Activated naive CD4-positive, alpha-beta T cell treated with anti-CD3 and anti-CD28 coated beads, Interleukin-2, amount 10 ng/mL, durations not matched to agents 7 days and 5 days (primary cell): Measurements from ENCODE around the gene TTBK2.

Experiments
- CTCF ChIA-PET: fragments of 350-600 bp; sonication (Branson Sonifier 250); formaldehyde crosslinking; loops from one replicate; lab custom pipeline; 2021; ENCODE audit warnings: antibody characterized with exemption; lab: Charles Lee
- DNase-seq: peaks from one replicate; pipeline ENCODE4 v3.0.0-alpha.2; 2020
- H3K27ac Mint-ChIP-seq: one replicate; pipeline ENCODE4 v1.8.0; 2021; ENCODE audit warnings: mild to moderate bottlenecking, moderate library complexity, mixed read lengths
- H3K27me3 Mint-ChIP-seq: one replicate; pipeline ENCODE4 v1.8.0; 2021; ENCODE audit warnings: mild to moderate bottlenecking, mixed read lengths
- H3K36me3 Mint-ChIP-seq: one replicate; pipeline ENCODE4 v1.8.0; 2021; ENCODE audit warnings: mixed read lengths
- H3K4me1 Mint-ChIP-seq: one replicate; pipeline ENCODE4 v1.8.0; 2021; ENCODE audit warnings: mixed read lengths
- H3K4me3 Mint-ChIP-seq: one replicate; pipeline ENCODE4 v1.8.0; 2021; ENCODE audit warnings: mild to moderate bottlenecking, moderate library complexity, mixed read lengths
- H3K9me3 Mint-ChIP-seq: one replicate; pipeline ENCODE4 v1.8.0; 2021; ENCODE audit warnings: mixed read lengths

TTBK2 gene

GRCh38 chr15:42879443-42879842 is 41.1 kb downstream of the TTBK2 start:
- Mint-ChIP-seq H3K27me3 (no peaks in the 10 kb centered on the region), H3K27ac (no peak overlapping the region), H3K4me1 (no peaks in the 10 kb centered on the region), H3K4me3 (no peak overlapping the region), H3K9me3 (peaks cover 2% of the 10 kb centered on the region), H3K36me3 (no peaks in the 10 kb centered on the region)
- no peak for DNase-seq
- CTCF ChIA-PET: interaction anchor here (0.6 kb wide), 1 partner anchor 742 kb away, joined by 3 read pairs; no protein-coding TSS in a partner anchor

DNA sequence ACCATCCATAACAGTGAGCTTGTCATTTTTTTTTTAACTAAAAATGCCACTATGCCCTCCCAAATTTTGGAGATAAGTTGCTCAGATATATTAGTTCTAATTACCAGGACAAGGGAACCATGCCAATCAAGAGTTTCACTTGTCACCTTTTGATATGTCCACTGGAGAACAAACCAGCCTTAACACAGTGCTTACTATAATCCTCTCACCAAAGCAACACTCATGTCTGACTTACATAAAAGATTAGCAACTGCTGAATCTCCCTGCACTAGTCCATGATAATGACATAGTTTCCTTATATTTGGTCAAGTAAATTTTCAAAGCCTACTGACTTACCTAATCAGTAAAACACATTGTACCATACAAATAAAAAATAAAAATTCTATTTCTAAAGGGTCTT is 44.4 kb downstream of the TTBK2 start:
- Mint-ChIP-seq H3K27me3 (no peaks in the 10 kb centered on the region), H3K9me3 (no peaks in the 10 kb centered on the region), H3K27ac (no peak overlapping the region), H3K4me1 (no peaks in the 10 kb centered on the region), H3K4me3 (no peak overlapping the region), H3K36me3 (no peaks in the 10 kb centered on the region)
- CTCF ChIA-PET: no interaction called here
- no peak for DNase-seq

- no peaks in the 10 kb centered on the region for H3K4me1 Mint-ChIP-seq
- H3K36me3 Mint-ChIP-seq: peaks cover 3% of the 10 kb centered on the region
- H3K9me3 Mint-ChIP-seq: no peaks in the 10 kb centered on the region
- CTCF ChIA-PET: no interaction called here
- H3K27ac Mint-ChIP-seq: no peak overlapping the region
- no peaks in the 10 kb centered on the region for H3K27me3 Mint-ChIP-seq
- no peak overlapping the region for H3K4me3 Mint-ChIP-seq
- no peak for DNase-seq
Observed at GRCh38 chr15:42868683-42869082, 51.9 kb downstream of the TTBK2 start.

- Mint-ChIP-seq H3K27me3 (no peaks in the 10 kb centered on the region), H3K9me3 (no peaks in the 10 kb centered on the region), H3K36me3 (peaks cover 13% of the 10 kb centered on the region), H3K27ac (no peak overlapping the region), H3K4me3 (no peak overlapping the region), H3K4me1 (no peaks in the 10 kb centered on the region)
- DNase-seq: no peak
- CTCF ChIA-PET: no interaction called here
Observed at GRCh38 chr15:42863572-42864239, 56.9 kb downstream of the TTBK2 start.

GRCh38 chr15:42858999-42859789 is 61.4 kb downstream of the TTBK2 start:
- H3K27ac Mint-ChIP-seq: no peak overlapping the region
- no peak for DNase-seq
- H3K4me3 Mint-ChIP-seq: no peak overlapping the region
- H3K36me3 Mint-ChIP-seq: peaks cover 11% of the 10 kb centered on the region
- no peaks in the 10 kb centered on the region for H3K4me1 Mint-ChIP-seq
- CTCF ChIA-PET: no interaction called here
- no peaks in the 10 kb centered on the region for H3K9me3 Mint-ChIP-seq
- H3K27me3 Mint-ChIP-seq: no peaks in the 10 kb centered on the region

- DNase-seq: no peak
- Mint-ChIP-seq H3K36me3 (peaks cover 11% of the 10 kb centered on the region), H3K27ac (no peak overlapping the region), H3K9me3 (no peaks in the 10 kb centered on the region), H3K4me3 (no peak overlapping the region), H3K27me3 (no peaks in the 10 kb centered on the region), H3K4me1 (no peaks in the 10 kb centered on the region)
- CTCF ChIA-PET: no interaction called here
Observed at GRCh38 chr15:42858540-42858939, 62.0 kb downstream of the TTBK2 start.

DNA sequence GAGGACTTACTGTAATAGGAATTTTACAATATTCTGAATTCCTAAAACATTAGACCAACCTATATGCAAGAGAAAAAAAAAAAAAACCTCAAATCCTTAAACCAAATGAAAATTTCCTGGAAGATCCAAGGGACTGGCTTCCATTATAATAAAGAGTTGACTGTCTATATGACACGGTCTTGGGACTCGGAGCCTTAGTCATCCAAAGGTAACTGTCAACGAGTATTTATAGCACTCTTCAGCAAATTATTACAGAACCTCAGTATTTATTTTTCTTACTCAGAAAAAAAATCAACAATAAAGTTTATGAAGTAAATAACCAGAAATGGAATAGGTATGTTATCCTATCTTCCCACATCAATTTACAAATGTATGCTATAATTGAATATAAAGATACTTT is 66.0 kb downstream of the TTBK2 start:
- CTCF ChIA-PET: no interaction called here
- Mint-ChIP-seq H3K27me3 (no peaks in the 10 kb centered on the region), H3K4me1 (no peaks in the 10 kb centered on the region), H3K9me3 (no peaks in the 10 kb centered on the region), H3K36me3 (peaks cover 3% of the 10 kb centered on the region), H3K4me3 (no peak overlapping the region), H3K27ac (no peak overlapping the region)
- DNase-seq: no peak

DNA sequence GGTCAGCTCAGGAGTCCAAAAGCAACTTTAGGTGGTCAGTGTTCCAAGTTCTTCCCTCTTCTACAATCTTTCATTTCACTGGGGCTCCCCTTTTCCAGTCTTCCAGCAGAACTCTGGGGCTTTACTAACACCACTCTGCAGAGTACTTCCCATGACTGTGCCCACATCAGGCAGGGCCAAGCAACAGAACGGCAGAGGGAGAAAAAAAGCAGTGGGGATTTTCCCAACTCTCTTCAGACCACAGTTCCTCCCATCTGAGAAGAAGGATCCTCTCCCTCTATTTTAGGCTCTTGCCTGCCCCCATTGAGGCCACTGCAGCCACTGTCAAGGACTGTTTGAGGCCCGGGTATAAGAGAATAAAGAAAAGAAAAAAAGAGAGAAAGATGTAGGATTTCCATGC is 70.7 kb downstream of the TTBK2 start:
- DNase-seq: no peak
- H3K4me3 Mint-ChIP-seq: no peak overlapping the region
- CTCF ChIA-PET: no interaction called here
- peaks cover 3% of the 10 kb centered on the region for H3K36me3 Mint-ChIP-seq
- H3K27me3 Mint-ChIP-seq: no peaks in the 10 kb centered on the region
- no peaks in the 10 kb centered on the region for H3K9me3 Mint-ChIP-seq
- no peak overlapping the region for H3K27ac Mint-ChIP-seq
- no peaks in the 10 kb centered on the region for H3K4me1 Mint-ChIP-seq

GRCh38 chr15:42848846-42849245 is 71.7 kb downstream of the TTBK2 start:
- Mint-ChIP-seq H3K27ac (no peak overlapping the region), H3K27me3 (no peaks in the 10 kb centered on the region), H3K4me1 (no peaks in the 10 kb centered on the region), H3K36me3 (peaks cover 5% of the 10 kb centered on the region), H3K4me3 (no peak overlapping the region), H3K9me3 (peaks cover 2% of the 10 kb centered on the region)
- no peak for DNase-seq
- CTCF ChIA-PET: no interaction called here

DNA sequence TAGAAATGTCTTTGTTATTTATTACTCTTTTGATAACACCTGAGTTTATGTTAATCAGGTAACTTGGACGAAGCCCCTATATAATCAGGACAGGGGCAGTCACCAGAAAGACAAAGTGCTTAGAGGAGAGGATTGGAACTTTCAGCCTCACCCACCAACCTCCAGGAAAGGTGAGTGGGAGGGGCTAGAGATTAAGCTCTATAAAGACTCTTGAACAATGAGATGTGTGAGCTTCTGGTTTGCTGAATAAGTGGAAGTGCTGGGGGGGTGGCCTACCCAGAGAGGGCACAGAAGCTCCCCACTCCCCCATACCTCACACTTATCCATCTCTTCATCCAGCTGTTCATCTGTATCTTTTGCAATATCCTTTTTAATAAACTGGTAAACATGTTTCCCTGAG is 73.9 kb downstream of the TTBK2 start:
- DNase-seq: no peak
- H3K4me1 Mint-ChIP-seq: no peaks in the 10 kb centered on the region
- CTCF ChIA-PET: no interaction called here
- H3K27me3 Mint-ChIP-seq: no peaks in the 10 kb centered on the region
- peaks cover 7% of the 10 kb centered on the region for H3K36me3 Mint-ChIP-seq
- no peak overlapping the region for H3K4me3 Mint-ChIP-seq
- no peak overlapping the region for H3K27ac Mint-ChIP-seq
- peaks cover 4% of the 10 kb centered on the region for H3K9me3 Mint-ChIP-seq

DNA sequence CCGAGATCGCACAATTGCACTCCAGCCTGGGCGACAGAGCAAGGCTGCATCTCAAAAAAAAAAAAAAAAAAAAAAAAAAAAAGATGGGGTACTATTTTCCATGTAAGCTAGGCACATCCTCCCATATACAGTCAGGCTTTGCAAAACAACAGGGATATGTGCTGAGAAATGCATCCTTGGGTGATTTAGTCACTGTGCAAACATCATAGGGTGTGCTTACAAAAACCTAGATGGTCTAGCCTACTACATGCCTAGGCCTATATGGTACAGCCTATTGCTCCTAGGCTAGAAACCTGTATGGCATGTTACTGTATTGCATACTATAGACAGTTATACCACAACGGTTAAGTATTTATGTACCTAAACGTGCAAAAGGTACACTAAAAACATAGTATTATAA is 75.0 kb downstream of the TTBK2 start:
- no peak for DNase-seq
- CTCF ChIA-PET: interaction anchor here (0.5 kb wide), 1 partner anchor 790 kb away, joined by 5 read pairs; no protein-coding TSS in a partner anchor
- Mint-ChIP-seq H3K27ac (no peak overlapping the region), H3K9me3 (peaks cover 4% of the 10 kb centered on the region), H3K4me1 (no peaks in the 10 kb centered on the region), H3K4me3 (no peak overlapping the region), H3K27me3 (no peaks in the 10 kb centered on the region), H3K36me3 (peaks cover 7% of the 10 kb centered on the region)

- DNase-seq: no peak
- CTCF ChIA-PET: no interaction called here
- Mint-ChIP-seq H3K27ac (no peak overlapping the region), H3K36me3 (peaks cover 7% of the 10 kb centered on the region), H3K27me3 (no peaks in the 10 kb centered on the region), H3K4me1 (no peaks in the 10 kb centered on the region), H3K9me3 (peaks cover 4% of the 10 kb centered on the region), H3K4me3 (no peak overlapping the region)
Observed at GRCh38 chr15:42843699-42844098, 76.9 kb downstream of the TTBK2 start.

- CTCF ChIA-PET: no interaction called here
- Mint-ChIP-seq H3K4me3 (no peak overlapping the region), H3K27ac (no peak overlapping the region), H3K9me3 (no peaks in the 10 kb centered on the region), H3K27me3 (no peaks in the 10 kb centered on the region), H3K36me3 (peaks cover 3% of the 10 kb centered on the region), H3K4me1 (no peaks in the 10 kb centered on the region)
- no peak for DNase-seq
Observed at GRCh38 chr15:42836251-42836650, 84.3 kb downstream of the TTBK2 start.

- CTCF ChIA-PET: no interaction called here
- no peak for DNase-seq
- Mint-ChIP-seq H3K36me3 (no peaks in the 10 kb centered on the region), H3K4me3 (no peak overlapping the region), H3K9me3 (no peaks in the 10 kb centered on the region), H3K27me3 (no peaks in the 10 kb centered on the region), H3K4me1 (no peaks in the 10 kb centered on the region), H3K27ac (no peak overlapping the region)
Observed at GRCh38 chr15:42832576-42832975, 88.0 kb downstream of the TTBK2 start.
